Stimulated activated CD8-positive, alpha-beta memory T cell treated with anti-CD3 and anti-CD28 coated beads, Interleukin-4, amount 100 ng/mL, for 48 hours (primary cell): Measurements from ENCODE around the gene OSBPL9.
"Not testable (repeated sequence)": the region's sequence is repeated elsewhere in the genome, so short reads cannot be mapped to it uniquely, and the experiment has no call there.

ENCODE experiments used
- DNase-seq: peaks from one replicate; pipeline ENCODE4 v3.0.0-alpha.2; 2020

The OSBPL9 gene

DNA sequence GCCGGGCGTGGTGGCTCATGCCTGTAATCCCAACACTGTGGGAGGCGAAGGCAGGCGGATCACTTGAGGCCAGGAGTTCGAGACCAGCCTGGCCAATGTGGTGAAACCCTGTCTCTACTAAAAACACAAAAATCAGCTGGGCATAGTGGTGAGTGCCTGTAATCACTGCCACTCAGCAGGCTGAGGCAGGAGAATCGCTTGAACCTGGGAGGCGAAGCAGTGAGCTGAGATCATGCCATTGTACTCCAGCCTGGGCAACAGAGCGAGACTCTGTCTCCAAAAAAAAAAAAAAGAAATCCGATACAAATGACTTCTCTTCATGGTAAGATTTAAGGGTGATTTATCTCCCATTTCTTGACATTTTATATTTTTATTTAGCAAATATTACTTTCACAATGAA lies 202.1 kb downstream of the OSBPL9 start:
- DNase-seq = not testable (repeated sequence)

DNA sequence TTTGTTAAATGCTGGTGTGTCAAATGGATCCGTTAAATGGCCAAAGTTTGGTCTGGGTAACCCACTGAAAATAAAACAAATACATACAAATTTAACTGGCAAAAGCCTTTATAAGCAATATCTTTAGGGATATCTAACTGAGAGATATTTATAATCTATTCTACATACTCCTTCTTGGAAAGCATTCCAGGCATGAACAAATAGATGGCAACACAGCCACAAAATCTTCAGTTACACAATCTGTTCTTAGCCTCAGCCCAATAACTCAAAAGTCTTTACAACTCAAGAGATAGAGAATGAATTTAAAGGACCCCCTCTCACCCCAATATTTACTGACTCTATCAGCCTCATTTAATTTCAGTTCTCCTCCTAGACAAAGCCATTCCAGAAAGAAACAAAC lies 202.9 kb downstream of the OSBPL9 start:
- no peak for DNase-seq

DNA sequence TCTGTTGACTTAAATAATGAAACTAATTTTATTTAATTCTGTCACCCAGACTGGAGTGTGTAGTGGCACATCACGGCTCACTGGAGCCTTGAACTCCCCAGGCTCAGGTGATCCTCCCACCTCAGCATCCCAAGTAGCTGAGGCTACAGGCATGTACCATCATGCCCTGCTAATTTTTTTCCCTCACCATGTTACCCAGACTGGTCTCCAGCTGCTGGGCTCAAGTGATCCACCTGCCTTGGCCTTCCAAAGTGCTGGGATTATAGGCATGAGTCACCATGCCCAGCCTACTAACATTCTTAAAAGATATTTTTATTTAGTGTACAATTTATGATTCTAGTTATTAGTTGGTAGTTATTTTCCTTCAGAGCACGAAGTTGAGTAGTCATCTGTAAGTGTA lies 212.2 kb downstream of the OSBPL9 start:
- DNase-seq = no peak

DNA sequence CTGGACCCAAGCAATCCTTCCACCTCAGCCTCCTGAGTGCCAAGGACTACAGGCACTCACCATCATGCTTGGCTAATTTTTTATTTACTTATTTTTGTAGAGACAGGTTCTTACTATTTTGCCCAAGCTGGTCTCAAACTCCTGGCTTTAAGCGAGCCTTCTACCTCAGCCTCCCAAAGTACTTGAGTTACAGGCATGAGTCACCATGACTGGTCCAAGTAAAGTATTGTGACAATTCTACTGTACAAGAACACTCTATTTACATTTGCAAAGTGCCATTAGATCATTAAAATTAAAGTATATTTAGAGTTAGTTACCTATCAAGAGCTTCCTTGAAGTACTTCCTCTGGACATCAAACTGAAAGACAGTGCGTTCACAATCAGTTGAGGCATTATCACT lies 216.8 kb downstream of the OSBPL9 start:
- no peak for DNase-seq

DNA sequence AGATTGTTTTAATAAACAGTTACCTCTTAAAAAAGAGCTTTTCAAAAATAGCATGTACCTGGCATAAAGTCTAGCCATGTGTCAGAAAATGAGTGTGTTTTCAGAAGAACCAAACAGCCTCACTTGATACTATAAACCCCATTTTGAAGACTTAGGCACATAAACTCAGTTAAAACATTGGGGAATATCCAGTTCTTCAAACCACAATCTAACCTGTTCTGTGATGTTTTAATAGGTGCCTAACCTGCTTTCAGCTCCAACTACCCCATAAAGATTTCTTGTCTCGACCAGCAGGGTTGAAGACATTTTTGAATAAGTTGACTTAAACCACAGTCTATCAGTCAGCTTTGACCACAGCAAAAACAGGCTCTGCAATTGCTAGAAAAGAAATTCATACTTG lies 220.4 kb downstream of the OSBPL9 start:
- DNase-seq = no peak
